ENCODE results near the gene NINJ1. TPM values are rescaled to one million over a fixed set of nuclear protein-coding genes. Genes with fewer than 3 reads are reported as not detected.

NINJ1 gene
- total and polyA plus RNA-seq, 2 of the 8 experiments (the other 6 are each of a cell fraction or from before 2014, with no cell fraction given) = 28.2 to 65.6 TPM

- Histone ChIP-seq H4K8ac (ENCODE audit: extremely low read depth, insufficient read depth, low read length) (no peak overlapping the region; the same call in 1 of the 2 replicates), H3K27ac (ENCODE audit: low read depth, low read length) (no peak overlapping the region), H3K79me1 (ENCODE audit: low read depth, low read length) (no peaks in the 10 kb centered on the region), H3K56ac (replicated peaks; ENCODE audit: insufficient read length, low read depth, low read length) (no peak overlapping the region), H2BK12ac (ENCODE audit: low read depth, low read length) (no peak overlapping the region), H3K14ac (ENCODE audit: insufficient read length) (no peak overlapping the region), H2AFZ (ENCODE audit: low read length) (no peak overlapping the region), H3K9ac (replicated peaks in 1 of 4; ENCODE audit: extremely low read depth in 1 of 4, low read depth in 3 of 4, low read length in 3 of 4) (no peak overlapping the region), H3K4ac (replicated peaks; ENCODE audit: insufficient read length, low read depth, low read length) (no peak overlapping the region), H3K4me3 (ENCODE audit: extremely low read depth in 1 of 4, insufficient read depth in 2 of 4, low read depth in 3 of 4, low read length in 4 of 4) (no peak overlapping the region), H2BK15ac (ENCODE audit: low read length) (0 out of 2 replicates have a peak overlapping the region, but pooled peaks have one; percentile 29), H3K27me3 (replicated peaks in 1 of 4; ENCODE audit: control insufficient read depth in 3 of 4, extremely low read depth in 1 of 4, insufficient read depth in 3 of 4, low read length in 3 of 4) (no peaks in the 10 kb centered on the region), H2AK5ac (ENCODE audit: low read depth, low read length) (no peak overlapping the region), H4K91ac (replicated peaks; ENCODE audit: insufficient read length, low read length) (no peak overlapping the region), H2BK20ac (ENCODE audit: low read length) (no peak overlapping the region), H3K4me2 (ENCODE audit: insufficient read depth in 1 of 2, low read depth in 2 of 2, low read length in 2 of 2) (no peak overlapping the region), H3K36me3 (ENCODE audit: control insufficient read depth in 2 of 4, insufficient read depth in 4 of 4, low read length in 3 of 4) (no peaks in the 10 kb centered on the region), H2BK120ac (replicated peaks; ENCODE audit: low read depth, low read length) (no peak overlapping the region), H3K79me2 (ENCODE audit: control insufficient read depth in 1 of 2, insufficient read depth in 2 of 2, low read length in 2 of 2) (no peaks in the 10 kb centered on the region), H4K5ac (ENCODE audit: insufficient read length, low read depth, low read length) (no peak overlapping the region), H3K18ac (ENCODE audit: extremely low read depth, low read length) (no peak overlapping the region), H3K23ac (ENCODE audit: insufficient read length) (no peak overlapping the region), H3K4me1 (replicated peaks in 1 of 4; ENCODE audit: control insufficient read depth in 3 of 4, insufficient read depth in 4 of 4, low read length in 3 of 4) (no peaks in the 10 kb centered on the region; a peak in 1 of 7 replicates), H4K20me1 (replicated peaks in 1 of 2; ENCODE audit: control insufficient read depth in 1 of 2, insufficient read depth in 2 of 2, low read length in 2 of 2) (no peaks in the 10 kb centered on the region), H2BK5ac (ENCODE audit: low read depth, low read length) (no peak overlapping the region), H3K9me3 (ENCODE audit: insufficient read depth in 2 of 2, low read depth in 1 of 2, low read length in 1 of 2) (peaks cover 4% of the 10 kb centered on the region in 2 experiments; a peak in 1 of 4 replicates), H3K23me2 (ENCODE audit: low read depth, low read length) (no peaks in the 10 kb centered on the region)
- 87% methylated on average over 6 of the region's 6 CpGs; no CpG with 5 or more reads in 1 of the 2 experiments for WGBS, 2 experiments (ENCODE audit: extremely low coverage in 1 of 2, insufficient coverage in 1 of 2, insufficient read length in 1 of 2, insufficient replicate concordance in 2 of 2, low coverage in 1 of 2, low lambda C conversion rate in 2 of 2, missing lambda C conversion rate in 1 of 2)
- ChIA-PET POLR2A (ENCODE audit: partially characterized antibody) (no interaction called here), CTCF (ENCODE audit: partially characterized antibody) (interaction anchor here (1.4 to 2.5 kb wide), 2 partner anchors 24 to 48 kb away, joined by 3 to 10 read pairs; no protein-coding TSS in a partner anchor)
- FAIRE-seq (no peak), DNase-seq (ENCODE audit: low read depth in 1 of 2, low spot score in 2 of 2) (no peak)
- TF ChIP-seq TAF1 (IDR thresholded peaks at IDR 0.05; ENCODE audit: low read depth, low read length) = no peak
- no peak for TF ChIP-seq CHD1 (IDR thresholded peaks at IDR 0.05; ENCODE audit: low read depth, low read length)
- TF ChIP-seq, protein P1, sequence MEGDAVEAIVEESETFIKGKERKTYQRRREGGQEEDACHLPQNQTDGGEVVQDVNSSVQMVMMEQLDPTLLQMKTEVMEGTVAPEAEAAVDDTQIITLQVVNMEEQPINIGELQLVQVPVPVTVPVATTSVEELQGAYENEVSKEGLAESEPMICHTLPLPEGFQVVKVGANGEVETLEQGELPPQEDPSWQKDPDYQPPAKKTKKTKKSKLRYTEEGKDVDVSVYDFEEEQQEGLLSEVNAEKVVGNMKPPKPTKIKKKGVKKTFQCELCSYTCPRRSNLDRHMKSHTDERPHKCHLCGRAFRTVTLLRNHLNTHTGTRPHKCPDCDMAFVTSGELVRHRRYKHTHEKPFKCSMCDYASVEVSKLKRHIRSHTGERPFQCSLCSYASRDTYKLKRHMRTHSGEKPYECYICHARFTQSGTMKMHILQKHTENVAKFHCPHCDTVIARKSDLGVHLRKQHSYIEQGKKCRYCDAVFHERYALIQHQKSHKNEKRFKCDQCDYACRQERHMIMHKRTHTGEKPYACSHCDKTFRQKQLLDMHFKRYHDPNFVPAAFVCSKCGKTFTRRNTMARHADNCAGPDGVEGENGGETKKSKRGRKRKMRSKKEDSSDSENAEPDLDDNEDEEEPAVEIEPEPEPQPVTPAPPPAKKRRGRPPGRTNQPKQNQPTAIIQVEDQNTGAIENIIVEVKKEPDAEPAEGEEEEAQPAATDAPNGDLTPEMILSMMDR (IDR thresholded peaks at IDR 0.05; ENCODE audit: control extremely low read depth in 1 of 3, insufficient read depth in 1 of 3, low read depth in 1 of 3, low read length in 3 of 3) = no peak
Observed at GRCh38 chr9:93084471-93084881, 49.6 kb downstream of the NINJ1 start.

Data from H1 (cell line).